PC-3 (cell line): Measurements from ENCODE around the gene AGPS. TPM values are rescaled to one million over a fixed set of nuclear protein-coding genes. Genes with fewer than 3 reads are reported as not detected.

Experiments
- ATAC-seq: fragments of 200-7000 bp; cut with Tn5 transposase; 2 replicates; pipeline ENCODE4 v1.9.1; 2020; ENCODE audit warnings: mild to moderate bottlenecking, moderate library complexity
- BruUV-seq: library from RNA; stranded (reverse); fragments of 400-500 nt; replicated peaks from 2 replicates; lab custom pipeline; 2021; lab: Mats Ljungman, UMichigan
- CTCF ChIA-PET: fragments of 300-600 bp; sonication (Branson Sonifier 250); formaldehyde crosslinking; loops from one replicate; lab custom pipeline; 2022; ENCODE audit warnings: antibody characterized with exemption; lab: Charles Lee
- POLR2A ChIA-PET: fragments of 300-600 bp; sonication (Branson Sonifier 250); formaldehyde crosslinking; loops from one replicate; lab custom pipeline; 2022; ENCODE audit warnings: antibody characterized with exemption; ENCODE audit not compliant: unreplicated experiment; lab: Charles Lee
- DNase-seq: peaks from one replicate; pipeline ENCODE4 v3.0.0-alpha.2; 2015
- H2AFZ ChIP-seq: fragments of 300-600 bp; sonication (generic); 2 replicates; pipeline ENCODE4 v1.6.0; 2016; ENCODE audit warnings: antibody characterized with exemption, low read length
- H3F3A ChIP-seq: fragments of 300-600 bp; sonication (generic); one replicate; pipeline ENCODE4 v1.6.0; 2017; ENCODE audit warnings: antibody characterized with exemption, low read length, control low read depth, mild to moderate bottlenecking; ENCODE audit not compliant: unreplicated experiment
- H3K27ac ChIP-seq: fragments of 300-600 bp; sonication (generic); 2 replicates; pipeline ENCODE4 v1.5.1; 2016; ENCODE audit warnings: mild to moderate bottlenecking, low read length
- H3K27me3 ChIP-seq: fragments of 300-600 bp; sonication (generic); 2 replicates; pipeline ENCODE4 v1.6.1; 2016; ENCODE audit warnings: low read length, mixed read lengths
- H3K36me3 ChIP-seq: fragments of 300-600 bp; sonication (generic); 2 replicates; pipeline ENCODE4 v1.6.1; 2016; ENCODE audit warnings: low read depth, mixed run types, low read length, mixed read lengths
- H3K4me1 ChIP-seq: fragments of 300-600 bp; sonication (generic); 2 replicates; pipeline ENCODE4 v1.5.1; 2016; ENCODE audit warnings: low read length; ENCODE audit not compliant: insufficient read depth
- H3K4me2 ChIP-seq: fragments of 300-600 bp; sonication (generic); 2 replicates; pipeline ENCODE4 v1.6.0; 2016; ENCODE audit warnings: low read length
- H3K4me3 ChIP-seq: fragments of 300-600 bp; sonication (generic); 2 replicates; pipeline ENCODE4 v1.5.1; 2016; ENCODE audit warnings: mild to moderate bottlenecking, low read length, mixed read lengths
- H3K79me2 ChIP-seq: fragments of 300-600 bp; sonication (generic); 2 replicates; pipeline ENCODE4 v1.6.1; 2017; ENCODE audit warnings: low read length, mixed read lengths
- H3K9ac ChIP-seq: fragments of 300-600 bp; sonication (generic); 2 replicates; pipeline ENCODE4 v1.6.0; 2016; ENCODE audit warnings: mild to moderate bottlenecking, low read length
- H3K9me2 ChIP-seq: fragments of 300-600 bp; sonication (generic); replicated peaks from 2 replicates; pipeline ENCODE4 v1.6.1; 2016; ENCODE audit warnings: mixed run types, low read length, mixed read lengths
- H3K9me3 ChIP-seq: fragments of 300-600 bp; sonication (generic); 2 replicates; pipeline ENCODE4 v1.6.1; 2016; ENCODE audit warnings: low read length, mixed read lengths
- H4K20me1 ChIP-seq: fragments of 300-600 bp; sonication (generic); 2 replicates; pipeline ENCODE4 v1.6.1; 2016; ENCODE audit warnings: low read length, mixed read lengths
- EZH2 ChIP-seq: fragments of 300-600 bp; sonication (generic); IDR thresholded peaks from one replicate; pipeline ENCODE4 v1.6.1; 2017; ENCODE audit warnings: antibody characterized with exemption, mild to moderate bottlenecking, low read length; ENCODE audit not compliant: unreplicated experiment
- EZH2phosphoT487 ChIP-seq: fragments of 300-600 bp; sonication (generic); IDR thresholded peaks from 2 replicates; pipeline ENCODE4 v1.6.1; 2018; ENCODE audit warnings: mild to moderate bottlenecking, antibody characterized with exemption, low read length, borderline replicate concordance
- intact Hi-C: fragments of 100-400 bp; cut with micrococcal nuclease; formaldehyde crosslinking; loops from 2 replicates; pipeline ENCODE4 v1.9.0; 2023
- total RNA-seq: library from RNA; depleted of rRNA; stranded (reverse); fragments of >200 nt; gene quantifications from 2 replicates; pipeline ENCODE4 v1.2.3, GENCODE V29; 2014
- TF ChIP-seq, protein P1 (sequence below): fragments of 300-600 bp; sonication (generic); conservative IDR thresholded peaks from 2 replicates; pipeline ENCODE4 v1.5.1; 2017; ENCODE audit warnings: antibody characterized with exemption, low read depth, mild to moderate bottlenecking, low read length

AGPS gene
- total RNA-seq, 1 experiment from 2014 or later = 147 TPM

DNA sequence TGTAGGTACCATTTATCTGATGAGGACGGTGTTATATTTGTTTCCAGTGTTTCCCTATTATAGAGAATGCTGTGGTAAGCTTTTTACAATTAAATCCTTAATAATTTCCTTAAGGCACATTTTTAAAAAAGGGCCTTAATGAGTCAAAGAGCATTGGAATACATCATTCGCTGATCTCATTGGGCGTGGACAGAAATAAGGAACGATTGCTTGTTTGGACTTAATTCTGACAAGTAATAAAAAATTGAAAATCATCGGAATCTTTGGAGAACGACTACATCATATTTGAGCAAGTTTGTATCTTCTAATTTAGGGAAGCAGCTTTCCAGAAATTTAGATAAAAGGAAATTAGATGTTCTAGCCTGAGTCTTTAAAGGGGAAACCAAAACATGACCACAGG lies 11.3 kb downstream of the AGPS start:
- H3K4me3 ChIP-seq = no peak overlapping the region
- peaks cover 26% of the 10 kb centered on the region; the same call in 1 of the 2 replicates for H4K20me1 ChIP-seq
- BruUV-seq = no TSS peak
- intact Hi-C loops = no loop called here
- H3K9me2 ChIP-seq = no peaks in the 10 kb centered on the region
- DNase-seq (no peak), ATAC-seq (no peak)
- no peak overlapping the region for H3K4me2 ChIP-seq
- H3K27me3 ChIP-seq = no peaks in the 10 kb centered on the region
- ChIA-PET POLR2A (no interaction called here), CTCF (no interaction called here)
- H3F3A ChIP-seq = no peaks in the 10 kb centered on the region
- TF ChIP-seq EZH2 = no peak
- TF ChIP-seq, protein P1, sequence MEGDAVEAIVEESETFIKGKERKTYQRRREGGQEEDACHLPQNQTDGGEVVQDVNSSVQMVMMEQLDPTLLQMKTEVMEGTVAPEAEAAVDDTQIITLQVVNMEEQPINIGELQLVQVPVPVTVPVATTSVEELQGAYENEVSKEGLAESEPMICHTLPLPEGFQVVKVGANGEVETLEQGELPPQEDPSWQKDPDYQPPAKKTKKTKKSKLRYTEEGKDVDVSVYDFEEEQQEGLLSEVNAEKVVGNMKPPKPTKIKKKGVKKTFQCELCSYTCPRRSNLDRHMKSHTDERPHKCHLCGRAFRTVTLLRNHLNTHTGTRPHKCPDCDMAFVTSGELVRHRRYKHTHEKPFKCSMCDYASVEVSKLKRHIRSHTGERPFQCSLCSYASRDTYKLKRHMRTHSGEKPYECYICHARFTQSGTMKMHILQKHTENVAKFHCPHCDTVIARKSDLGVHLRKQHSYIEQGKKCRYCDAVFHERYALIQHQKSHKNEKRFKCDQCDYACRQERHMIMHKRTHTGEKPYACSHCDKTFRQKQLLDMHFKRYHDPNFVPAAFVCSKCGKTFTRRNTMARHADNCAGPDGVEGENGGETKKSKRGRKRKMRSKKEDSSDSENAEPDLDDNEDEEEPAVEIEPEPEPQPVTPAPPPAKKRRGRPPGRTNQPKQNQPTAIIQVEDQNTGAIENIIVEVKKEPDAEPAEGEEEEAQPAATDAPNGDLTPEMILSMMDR = no peak
- no peak for TF ChIP-seq EZH2phosphoT487
- H3K79me2 ChIP-seq = peaks cover 100% of the 10 kb centered on the region
- H3K4me1 ChIP-seq = peaks cover 26% of the 10 kb centered on the region
- H3K27ac ChIP-seq = no peak overlapping the region
- H3K36me3 ChIP-seq = no peaks in the 10 kb centered on the region
- H2AFZ ChIP-seq = no peak overlapping the region
- H3K9ac ChIP-seq = no peak overlapping the region
- H3K9me3 ChIP-seq = no peaks in the 10 kb centered on the region

DNA sequence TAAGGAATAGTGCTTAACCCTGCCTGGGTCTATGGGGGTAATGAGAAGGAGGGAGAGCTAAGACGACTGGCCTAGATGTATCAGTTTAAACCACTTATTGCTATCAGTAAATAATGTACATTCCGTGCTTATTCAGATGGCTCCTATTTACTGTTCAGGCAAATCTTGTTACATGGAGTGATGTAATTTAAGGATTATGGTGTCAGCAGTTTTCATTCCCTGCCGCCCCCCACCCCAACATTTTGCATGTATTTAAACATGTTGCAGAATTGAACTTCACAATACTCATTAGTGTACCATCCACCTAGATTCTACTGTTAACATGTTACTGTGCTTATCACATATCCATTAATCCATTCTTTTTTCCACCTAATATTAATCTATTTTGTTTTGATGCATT lies 11.7 kb downstream of the AGPS start:
- no peak overlapping the region for H3K27ac ChIP-seq
- DNase-seq (no peak), ATAC-seq (no peak)
- CTCF ChIA-PET = no interaction called here
- intact Hi-C loops = no loop called here
- H3F3A ChIP-seq = no peaks in the 10 kb centered on the region
- TF ChIP-seq EZH2 (no peak), EZH2phosphoT487 (no peak)
- TF ChIP-seq, protein P1 = no peak
- POLR2A ChIA-PET = no interaction called here
- no peak overlapping the region for H2AFZ ChIP-seq
- no peaks in the 10 kb centered on the region for H3K36me3 ChIP-seq
- H3K9me3 ChIP-seq = no peaks in the 10 kb centered on the region
- H3K9me2 ChIP-seq = no peaks in the 10 kb centered on the region
- no peak overlapping the region for H3K4me3 ChIP-seq
- BruUV-seq = no TSS peak
- H3K79me2 ChIP-seq = peaks cover 100% of the 10 kb centered on the region
- peaks cover 22% of the 10 kb centered on the region for H3K4me1 ChIP-seq
- H3K9ac ChIP-seq = no peak overlapping the region
- H4K20me1 ChIP-seq = peaks cover 22% of the 10 kb centered on the region; the same call in 1 of the 2 replicates
- no peaks in the 10 kb centered on the region for H3K27me3 ChIP-seq
- no peak overlapping the region for H3K4me2 ChIP-seq

DNA sequence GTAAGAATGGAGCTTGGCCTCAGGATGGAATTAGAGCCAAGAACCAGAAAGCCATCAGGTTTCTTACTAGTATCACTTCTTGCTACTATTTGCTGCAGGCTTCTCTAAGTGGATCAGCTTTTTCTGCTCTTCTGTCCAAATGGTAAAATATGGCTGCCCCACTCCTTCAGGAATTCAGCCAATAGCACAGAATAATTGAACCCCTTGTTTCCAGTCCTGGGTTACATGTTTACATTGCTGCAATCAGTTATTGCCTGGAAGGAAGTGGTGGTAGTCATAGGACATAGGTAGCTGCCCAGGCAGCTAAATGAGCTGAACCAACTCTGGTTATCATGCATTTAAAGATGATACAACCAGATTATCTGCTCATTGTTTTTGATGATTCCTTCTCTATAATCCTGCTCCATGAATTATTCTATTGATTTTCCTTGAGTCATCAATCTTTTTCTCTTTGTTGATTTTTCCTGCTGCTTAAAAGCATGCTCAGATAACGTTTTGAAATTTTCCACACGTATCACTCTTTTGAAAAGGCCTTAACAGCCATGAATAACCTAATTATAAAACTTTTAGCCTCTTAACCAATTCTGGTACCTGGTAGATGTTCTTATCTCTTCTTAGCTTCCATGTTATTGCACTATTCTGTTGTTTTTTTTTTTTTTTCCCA lies 12.6 kb downstream of the AGPS start:
- no TSS peak for BruUV-seq
- H3K9ac ChIP-seq = no peak overlapping the region
- POLR2A ChIA-PET = no interaction called here

More for the DNA sequence above, 12.6 kb downstream of the AGPS start:
- peak; percentile 23 for DNase-seq
- intact Hi-C loops = no loop called here
- H3F3A ChIP-seq = no peaks in the 10 kb centered on the region
- no peak overlapping the region for H3K27ac ChIP-seq
- CTCF ChIA-PET = interaction anchor here (0.7 to 0.8 kb wide), 2 partner anchors 11 to 70 kb away, joined by 3 read pairs; no protein-coding TSS in a partner anchor
- peaks cover 99% of the 10 kb centered on the region for H3K79me2 ChIP-seq
- no peaks in the 10 kb centered on the region for H3K36me3 ChIP-seq
- TF ChIP-seq EZH2 (no peak), EZH2phosphoT487 (no peak)
- TF ChIP-seq, protein P1 = no peak
- H4K20me1 ChIP-seq = peaks cover 18% of the 10 kb centered on the region; the same call in 1 of the 2 replicates
- no peaks in the 10 kb centered on the region for H3K27me3 ChIP-seq
- H3K9me3 ChIP-seq = no peaks in the 10 kb centered on the region
- peak; percentile 67; the same call in 1 of the 2 replicates for ATAC-seq
- H3K9me2 ChIP-seq = no peaks in the 10 kb centered on the region
- no peak overlapping the region for H3K4me3 ChIP-seq
- H2AFZ ChIP-seq = no peak overlapping the region
- no peak overlapping the region for H3K4me2 ChIP-seq
- H3K4me1 ChIP-seq = peaks cover 20% of the 10 kb centered on the region
